Measurements from ENCODE around the gene DDX39A.
A peak's percentile ranks its signal among the peaks of the same experiment; 100 is the strongest.
"Not testable (repeated sequence)": the region's sequence is repeated elsewhere in the genome, so short reads cannot be mapped to it uniquely, and the experiment has no call there.

Gene DDX39A

GRCh38 chr19:14405758-14406644 lies 13.1 kb downstream of the DDX39A start:
- Mint-ChIP-seq H3K4me3 (peak overlapping the region in 1 of 2 donors; percentile 66), H3K4me1 (peaks cover 68% of the 10 kb centered on the region), H3K9me3 (peaks cover 0 to 5% of the 10 kb centered on the region in 2 donors), H3K27ac (peak overlapping the region in 1 of 2 donors; percentile 92), H3K27me3 (no peaks in the 10 kb centered on the region)
- DNase-seq (peak; percentile 93 to 98), ATAC-seq (peak; percentile 70)

- H3K4me3 Mint-ChIP-seq = peak overlapping the region in 1 of 2 donors; percentile 37
- H3K4me1 Mint-ChIP-seq = peaks cover 66% of the 10 kb centered on the region
- H3K27ac Mint-ChIP-seq = peak overlapping the region in 1 of 2 donors; percentile 79
- H3K27me3 Mint-ChIP-seq = no peaks in the 10 kb centered on the region
- peak in 1 of 2 donors; percentile 55 for DNase-seq
- ATAC-seq = no peak
- H3K9me3 Mint-ChIP-seq = peaks cover 0 to 5% of the 10 kb centered on the region in 2 donors
Measured at GRCh38 chr19:14405380-14405757, 13.8 kb downstream of the DDX39A start.

DNA sequence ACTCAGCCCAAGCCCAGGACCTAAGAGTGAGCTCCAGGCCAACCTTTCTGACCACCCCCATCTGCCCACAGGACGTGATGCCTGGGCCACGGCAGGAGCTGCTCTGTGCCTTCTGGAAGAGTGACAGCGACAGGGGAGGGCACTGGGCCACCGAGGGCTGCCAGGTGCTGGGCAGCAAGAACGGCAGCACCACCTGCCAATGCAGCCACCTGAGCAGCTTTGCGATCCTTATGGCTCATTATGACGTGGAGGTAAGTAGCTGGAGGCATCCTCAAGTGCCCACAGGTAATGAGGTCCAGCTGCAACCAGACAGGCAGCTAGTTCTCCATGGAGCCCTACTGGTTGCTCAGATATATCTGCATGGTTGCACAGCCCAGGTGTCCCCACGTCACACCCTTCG lies 14.8 kb downstream of the DDX39A start:
- H3K9me3 Mint-ChIP-seq = peaks cover 0 to 5% of the 10 kb centered on the region in 2 donors
- ATAC-seq (no peak), DNase-seq (no peak)
- no peaks in the 10 kb centered on the region for H3K27me3 Mint-ChIP-seq
- no peak overlapping the region for H3K4me3 Mint-ChIP-seq
- peak overlapping the region in 1 of 2 donors; percentile 79 for H3K27ac Mint-ChIP-seq
- peaks cover 56% of the 10 kb centered on the region for H3K4me1 Mint-ChIP-seq

DNA sequence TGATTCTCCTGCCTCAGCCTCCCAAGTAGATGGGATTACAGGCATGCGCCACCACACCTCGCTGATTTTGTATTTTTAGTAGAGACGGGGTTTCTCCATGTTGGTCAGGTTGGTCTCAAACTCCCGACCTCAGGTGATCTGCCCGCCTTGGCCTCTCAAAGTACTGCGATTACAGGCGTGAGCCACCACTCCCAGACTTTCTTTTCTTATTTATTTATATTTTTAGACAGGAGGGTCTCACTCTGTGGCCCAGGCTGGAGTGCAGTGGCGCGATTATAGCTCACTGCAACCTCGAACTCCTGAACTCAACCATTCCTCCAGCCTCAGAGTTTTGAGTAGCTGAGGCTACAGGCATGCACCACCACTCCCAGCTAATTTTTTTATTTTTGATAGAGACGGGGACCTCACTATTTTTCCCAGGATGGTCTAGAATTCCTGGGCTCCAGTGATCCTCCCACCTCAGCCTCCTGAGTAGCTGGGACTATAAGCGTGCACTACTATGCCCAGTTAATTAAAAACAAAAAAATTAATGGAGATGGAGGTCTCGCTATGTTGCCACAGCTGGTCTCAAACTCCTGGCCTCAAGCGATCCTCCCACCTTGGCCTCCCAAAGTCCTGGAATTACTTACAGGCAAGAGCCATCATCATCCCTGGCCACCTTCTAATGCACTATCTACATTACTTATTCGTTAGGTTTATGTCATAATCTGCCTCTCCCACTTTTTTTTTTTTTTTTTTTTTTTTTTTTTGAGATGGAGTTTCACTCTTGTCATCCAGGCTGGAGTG lies 15.8 kb downstream of the DDX39A start:
- not testable (repeated sequence) for ATAC-seq, DNase-seq, H3K9me3 Mint-ChIP-seq, H3K4me3 Mint-ChIP-seq, H3K27me3 Mint-ChIP-seq
- Mint-ChIP-seq H3K4me1 (peaks cover 47% of the 10 kb centered on the region), H3K27ac (peak overlapping the region in 1 of 2 donors; percentile 85)

DNA sequence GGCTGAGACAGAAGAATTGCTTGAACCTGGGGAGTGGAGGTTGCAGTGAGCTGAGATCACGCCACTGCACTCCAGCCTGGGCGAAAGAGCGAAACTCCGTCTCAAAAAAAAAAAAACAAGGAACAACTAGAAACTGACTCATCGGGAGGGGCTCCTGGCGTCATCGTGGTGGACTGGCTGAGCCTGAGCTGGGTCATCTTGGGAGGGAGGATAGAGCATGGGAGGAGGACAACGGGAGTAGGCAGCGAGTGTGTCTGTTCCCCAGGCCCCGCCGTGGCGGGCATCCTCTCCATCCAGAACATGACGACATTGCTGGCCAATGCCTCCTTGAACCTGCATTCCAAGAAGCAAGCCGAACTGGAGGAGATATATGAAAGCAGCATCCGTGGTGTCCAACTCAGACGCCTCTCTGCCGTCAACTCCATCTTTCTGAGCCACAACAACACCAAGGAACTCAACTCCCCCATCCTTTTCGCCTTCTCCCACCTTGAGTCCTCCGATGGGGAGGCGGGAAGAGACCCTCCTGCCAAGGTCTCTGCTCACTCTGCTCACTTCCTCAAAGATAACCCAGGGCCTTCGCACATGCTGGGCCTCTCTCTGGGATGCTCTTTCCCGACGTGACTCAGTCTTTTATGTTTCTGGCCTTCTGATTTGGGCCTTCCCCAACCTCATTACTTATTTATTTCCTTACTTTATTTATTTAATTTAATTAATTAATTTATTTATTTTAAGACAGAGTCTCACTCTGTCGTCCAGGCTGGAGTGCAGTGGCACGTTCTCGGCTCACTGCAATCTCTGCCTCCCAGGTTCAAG lies 16.6 kb downstream of the DDX39A start:
- H3K27me3 Mint-ChIP-seq = no peaks in the 10 kb centered on the region
- peak overlapping the region in 1 of 2 donors; percentile 80 for H3K27ac Mint-ChIP-seq
- peaks cover 0 to 5% of the 10 kb centered on the region in 2 donors for H3K9me3 Mint-ChIP-seq
- peaks cover 45% of the 10 kb centered on the region for H3K4me1 Mint-ChIP-seq
- ATAC-seq (no peak), DNase-seq (no peak)
- no peak overlapping the region for H3K4me3 Mint-ChIP-seq

DNA sequence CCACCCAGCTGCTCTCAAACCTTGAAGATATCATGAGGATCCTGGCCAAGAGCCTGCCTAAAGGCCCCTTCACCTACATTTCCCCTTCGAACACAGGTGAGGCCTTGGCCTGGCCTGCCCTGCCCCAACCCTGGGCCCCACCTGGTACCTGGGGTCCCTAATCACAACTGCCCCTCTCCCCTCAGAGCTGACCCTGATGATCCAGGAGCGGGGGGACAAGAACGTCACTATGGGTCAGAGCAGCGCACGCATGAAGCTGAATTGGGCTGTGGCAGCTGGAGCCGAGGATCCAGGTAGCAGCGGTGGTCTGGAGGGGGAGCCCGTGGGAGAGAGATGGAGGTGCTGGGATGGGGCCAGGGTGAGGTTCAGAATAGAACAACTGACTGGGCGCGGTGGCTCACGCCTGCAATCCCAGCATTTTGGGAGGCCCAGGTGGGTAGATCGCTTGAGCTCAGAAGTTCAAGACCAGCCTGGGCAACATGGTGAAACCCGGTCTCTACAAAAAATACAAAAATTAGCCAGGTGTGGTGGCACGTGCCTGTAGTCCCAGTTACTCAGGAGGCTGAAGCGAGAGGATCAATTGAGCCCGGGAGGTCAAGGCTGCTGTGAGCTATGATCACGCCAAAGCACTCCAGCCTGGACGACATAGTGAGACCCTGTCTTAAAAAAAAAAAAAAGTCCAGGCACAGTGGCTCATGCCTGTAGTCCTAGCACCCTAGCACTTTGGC lies 17.5 kb downstream of the DDX39A start:
- peak overlapping the region in 1 of 2 donors; percentile 2 for H3K27ac Mint-ChIP-seq
- ATAC-seq = no peak
- H3K4me1 Mint-ChIP-seq = peaks cover 42% of the 10 kb centered on the region
- DNase-seq = no peak
- H3K4me3 Mint-ChIP-seq = no peak overlapping the region
- H3K27me3 Mint-ChIP-seq = no peaks in the 10 kb centered on the region
- H3K9me3 Mint-ChIP-seq = peaks cover 0 to 5% of the 10 kb centered on the region in 2 donors

GRCh38 chr19:14400951-14401431 lies 18.1 kb downstream of the DDX39A start:
- ATAC-seq = no peak
- peaks cover 42% of the 10 kb centered on the region for H3K4me1 Mint-ChIP-seq
- H3K27me3 Mint-ChIP-seq = no peaks in the 10 kb centered on the region
- peak overlapping the region; percentile 2 to 49 for H3K27ac Mint-ChIP-seq
- no peak for DNase-seq
- H3K4me3 Mint-ChIP-seq = no peak overlapping the region
- peaks cover 0 to 5% of the 10 kb centered on the region in 2 donors for H3K9me3 Mint-ChIP-seq

- not testable (repeated sequence) for H3K27me3 Mint-ChIP-seq, DNase-seq, ATAC-seq, H3K9me3 Mint-ChIP-seq, H3K4me3 Mint-ChIP-seq
- Mint-ChIP-seq H3K27ac (peak overlapping the region in 1 of 2 donors; percentile 89), H3K4me1 (peaks cover 58% of the 10 kb centered on the region)
Measured at GRCh38 chr19:14397168-14397567, 22.0 kb downstream of the DDX39A start.

DNA sequence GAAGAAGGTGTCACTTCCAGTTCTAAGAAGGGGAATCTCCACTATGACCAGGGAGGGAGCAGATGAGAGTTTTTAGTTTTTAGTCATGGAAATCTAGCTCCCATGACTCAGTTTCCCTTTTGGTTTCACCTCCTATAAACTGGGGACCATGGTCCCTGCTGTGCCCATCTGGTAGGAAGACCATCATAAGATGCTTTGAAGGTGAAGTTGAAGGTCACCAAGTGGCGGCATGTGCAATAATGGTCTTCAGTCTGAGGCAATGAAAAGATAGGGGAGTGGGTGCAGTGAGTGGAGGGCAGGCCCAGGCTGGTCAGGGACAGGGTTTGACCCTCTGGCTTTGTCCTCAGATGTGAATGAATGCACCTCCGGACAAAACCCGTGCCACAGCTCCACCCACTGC lies 22.4 kb downstream of the DDX39A start:
- DNase-seq = not testable (repeated sequence)
- H3K27ac Mint-ChIP-seq = peak overlapping the region; percentile 13 to 46

GRCh38 chr19:14395710-14396336 lies 23.3 kb downstream of the DDX39A start:
- no peaks in the 10 kb centered on the region for H3K27me3 Mint-ChIP-seq
- H3K4me3 Mint-ChIP-seq = peak overlapping the region in 1 of 2 donors; percentile 33
- DNase-seq (no peak), ATAC-seq (peak; percentile 8)
- peaks cover 56% of the 10 kb centered on the region for H3K4me1 Mint-ChIP-seq
- no peaks in the 10 kb centered on the region for H3K9me3 Mint-ChIP-seq
- H3K27ac Mint-ChIP-seq = peak overlapping the region in 1 of 2 donors; percentile 45

More for the DNA sequence above, 22.4 kb downstream of the DDX39A start:
- not testable (repeated sequence) for H3K9me3 Mint-ChIP-seq, ATAC-seq, H3K27me3 Mint-ChIP-seq, H3K4me3 Mint-ChIP-seq
- peaks cover 58% of the 10 kb centered on the region for H3K4me1 Mint-ChIP-seq

DNA sequence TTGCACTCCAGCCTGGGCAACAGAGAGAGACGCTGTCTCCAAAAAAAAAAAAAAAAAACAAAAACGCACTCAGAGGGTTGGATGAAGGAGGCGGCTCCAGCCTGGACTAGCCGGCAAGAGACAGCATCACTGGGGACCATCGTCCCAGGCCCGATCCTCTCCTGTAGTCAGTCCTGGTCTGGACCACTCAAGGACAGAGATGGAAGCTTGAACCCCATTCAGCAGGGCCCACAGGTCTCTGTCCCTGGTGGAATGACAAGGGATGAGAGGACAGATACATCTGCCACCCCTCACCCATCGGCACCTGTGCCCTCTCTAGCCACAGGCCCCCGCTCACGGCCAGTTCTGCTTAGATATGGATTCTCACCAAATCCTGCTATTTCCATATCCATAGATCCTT lies 23.9 kb downstream of the DDX39A start:
- Mint-ChIP-seq H3K9me3 (no peaks in the 10 kb centered on the region), H3K27ac (peak overlapping the region in 1 of 2 donors; percentile 59), H3K4me3 (no peak overlapping the region), H3K4me1 (peaks cover 59% of the 10 kb centered on the region), H3K27me3 (no peaks in the 10 kb centered on the region)
- no peak for DNase-seq
- ATAC-seq = peak; percentile 11

GRCh38 chr19:14394167-14394566 lies 25.0 kb downstream of the DDX39A start:
- H3K27ac Mint-ChIP-seq = peak overlapping the region; percentile 43 to 59
- H3K27me3 Mint-ChIP-seq = no peaks in the 10 kb centered on the region
- peak; percentile 28 for ATAC-seq

GRCh38 chr19:14393329-14393728 lies 25.8 kb downstream of the DDX39A start:
- H3K27me3 Mint-ChIP-seq = no peaks in the 10 kb centered on the region
- peak overlapping the region in 1 of 2 donors; percentile 40 for H3K4me3 Mint-ChIP-seq
- peaks cover 72% of the 10 kb centered on the region for H3K4me1 Mint-ChIP-seq
- ATAC-seq (peak; percentile 9), DNase-seq (no peak)
- H3K9me3 Mint-ChIP-seq = no peaks in the 10 kb centered on the region
- H3K27ac Mint-ChIP-seq = peak overlapping the region; percentile 75 to 87

More at GRCh38 chr19:14394167-14394566, 25.0 kb downstream of the DDX39A start:
- Mint-ChIP-seq H3K4me1 (peaks cover 65% of the 10 kb centered on the region), H3K9me3 (no peaks in the 10 kb centered on the region), H3K4me3 (no peak overlapping the region)
- DNase-seq = no peak
